Activated T-helper 9 cell treated with anti-CD3 and anti-CD28 coated beads, Interleukin-2, amount 50 U/mL, for 16 hours (primary cell): Measurements from ENCODE around the gene MAD1L1.

ENCODE experiments used
- DNase-seq: peaks from one replicate; pipeline ENCODE4 v3.0.0-alpha.2; 2020; ENCODE audit warnings: low read depth

Gene MAD1L1

DNA sequence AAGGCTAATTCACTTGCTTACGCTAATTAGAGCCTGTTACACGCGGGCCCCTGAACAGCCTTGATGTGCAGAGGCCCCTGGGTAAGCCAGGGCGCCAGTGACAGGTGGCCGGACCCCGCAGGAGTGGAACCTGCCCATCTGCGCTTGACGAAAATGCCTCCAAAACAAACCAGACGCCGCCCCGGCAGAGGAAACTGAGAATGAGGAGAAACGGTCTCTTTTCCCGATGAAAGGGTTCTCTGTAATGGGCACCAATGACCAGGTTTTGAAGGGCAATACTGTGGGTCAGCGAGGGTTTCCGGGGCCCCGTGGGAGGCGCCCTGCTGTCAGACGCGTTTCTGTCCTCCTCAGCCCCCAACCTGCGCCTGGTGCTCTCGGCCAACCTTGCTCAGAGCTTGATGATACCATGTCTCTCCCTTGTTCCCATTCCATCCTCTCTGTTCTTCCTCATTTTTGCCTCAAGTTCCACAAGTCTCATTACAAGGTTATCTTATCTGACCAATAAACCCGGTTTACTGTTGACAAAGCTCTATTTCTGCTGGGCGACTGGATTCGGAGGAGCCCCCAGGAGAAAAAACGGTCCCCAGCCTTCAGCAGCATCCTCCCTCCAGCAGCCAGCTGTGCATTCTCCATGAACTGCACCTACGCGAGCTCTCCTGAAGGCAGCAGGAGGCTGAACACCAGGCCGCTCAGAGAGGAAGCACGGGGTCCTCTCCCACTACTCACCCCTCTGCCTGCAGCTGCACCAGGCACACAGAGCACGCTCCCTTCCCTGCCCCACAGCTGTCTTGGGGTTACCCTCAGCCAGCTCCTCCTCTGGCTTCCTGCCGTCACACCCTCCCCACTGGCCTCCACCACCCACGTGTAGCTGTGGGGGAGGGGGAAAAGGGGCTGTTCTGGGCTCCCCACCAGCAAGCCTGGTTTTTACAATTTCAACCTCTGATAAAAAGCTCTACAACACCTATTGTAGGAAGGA lies 202.0 kb downstream of the MAD1L1 start:
- no peak for DNase-seq

DNA sequence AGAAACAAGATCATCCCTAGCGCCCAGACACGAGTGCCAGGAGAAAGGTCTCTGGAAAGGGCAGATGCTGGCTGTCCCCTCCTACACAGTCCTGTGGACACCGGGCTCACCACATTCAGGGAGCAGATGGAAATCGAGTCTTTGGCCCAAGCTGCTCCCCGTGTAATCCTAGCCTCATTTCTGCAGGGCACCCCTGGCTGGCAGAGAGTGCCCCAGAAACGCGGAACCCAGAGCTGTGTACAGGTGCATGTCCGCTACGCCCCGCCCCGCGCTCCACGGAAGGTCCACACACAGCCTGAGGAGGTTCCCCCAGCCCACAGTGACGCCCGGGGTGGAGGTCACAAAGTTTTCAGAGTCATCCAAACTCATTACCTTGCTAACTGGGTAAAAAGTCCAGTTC lies 202.8 kb downstream of the MAD1L1 start:
- DNase-seq: no peak

DNA sequence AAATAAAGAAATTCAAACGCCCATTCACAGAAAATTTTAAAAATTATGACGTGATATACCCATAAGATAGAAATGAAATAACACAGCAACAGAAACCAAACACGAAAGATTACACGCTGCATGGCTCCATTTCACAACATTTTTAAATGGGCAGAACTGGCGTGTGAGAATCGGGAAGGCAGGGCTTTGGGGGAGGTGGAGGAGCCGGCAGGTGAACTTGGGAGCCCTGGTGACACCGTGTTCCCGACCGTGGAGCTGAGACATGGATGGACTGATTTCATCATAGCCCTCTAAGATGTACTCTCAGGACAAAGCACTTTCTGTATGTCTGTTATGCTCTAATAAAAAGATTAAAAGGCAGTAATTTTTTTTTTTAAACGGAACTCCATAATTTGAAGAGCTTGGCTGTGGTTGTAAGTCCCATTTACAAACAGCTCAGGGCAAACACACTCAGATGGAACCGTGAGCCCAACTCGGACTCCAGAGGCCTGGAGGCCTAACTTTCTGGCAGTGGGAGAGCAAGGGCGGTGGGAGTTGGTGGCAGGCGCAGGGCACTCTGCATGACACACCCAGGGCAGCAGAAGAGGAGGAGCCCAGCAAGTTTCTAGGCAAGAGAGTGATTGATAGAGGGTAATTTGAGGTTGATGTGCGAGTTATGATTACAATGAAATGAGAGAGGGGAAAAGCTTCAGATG lies 203.4 kb downstream of the MAD1L1 start:
- no peak for DNase-seq

DNA sequence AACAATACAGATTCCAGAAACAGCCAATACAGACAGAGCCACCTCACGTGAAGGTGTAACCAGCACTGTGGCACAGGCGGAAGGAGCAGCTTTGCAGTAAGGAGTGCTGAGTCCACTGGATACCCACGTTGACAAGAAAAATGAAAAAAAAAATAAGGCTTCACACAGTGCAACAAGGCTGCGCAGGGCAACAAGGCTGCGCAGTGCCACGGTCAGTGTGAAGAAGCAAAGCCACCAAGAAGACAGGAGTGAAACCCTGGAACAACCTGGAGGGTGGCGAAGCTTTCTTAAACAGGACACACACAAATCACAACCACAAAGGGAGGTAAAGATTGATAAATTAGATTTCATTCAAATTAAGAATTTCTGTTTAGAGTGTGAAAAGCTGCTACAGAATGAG lies 204.0 kb downstream of the MAD1L1 start:
- DNase-seq: no peak

DNA sequence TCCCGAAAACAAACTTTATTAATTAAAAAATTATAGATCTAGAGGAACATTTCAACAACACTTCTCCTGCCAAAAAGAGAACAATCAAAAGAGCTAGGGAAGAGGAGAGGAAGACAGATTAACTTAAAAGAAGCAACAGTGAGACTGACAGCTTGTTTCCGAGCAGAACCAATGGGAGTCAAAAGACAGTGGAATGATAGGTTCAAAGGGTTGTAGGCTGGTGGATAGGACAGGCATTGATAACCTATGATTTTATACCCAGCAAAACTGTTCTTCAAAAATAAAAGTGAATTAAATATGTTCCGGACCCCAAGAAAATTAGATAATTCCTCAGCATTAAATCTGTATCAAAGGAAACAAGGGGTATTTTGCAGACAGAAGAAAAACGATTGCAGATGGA lies 207.6 kb downstream of the MAD1L1 start:
- no peak for DNase-seq

DNA sequence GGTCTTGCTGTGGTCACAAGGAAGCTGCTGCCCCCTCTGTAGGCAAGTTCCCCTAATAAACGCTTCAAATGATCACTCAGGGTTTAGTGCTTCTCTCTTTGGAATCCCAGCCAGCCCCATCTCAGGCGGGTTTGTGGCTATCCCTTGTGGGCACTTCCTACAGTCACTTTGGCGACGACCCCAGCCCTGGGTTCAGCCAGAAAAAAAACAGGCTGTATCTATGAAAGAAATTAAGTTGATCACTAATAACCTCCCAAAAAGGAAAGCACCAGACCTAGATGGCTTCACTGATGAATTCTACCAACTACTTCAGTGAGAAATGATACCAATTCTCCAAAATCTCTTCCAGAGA lies 208.2 kb downstream of the MAD1L1 start:
- DNase-seq: no peak

DNA sequence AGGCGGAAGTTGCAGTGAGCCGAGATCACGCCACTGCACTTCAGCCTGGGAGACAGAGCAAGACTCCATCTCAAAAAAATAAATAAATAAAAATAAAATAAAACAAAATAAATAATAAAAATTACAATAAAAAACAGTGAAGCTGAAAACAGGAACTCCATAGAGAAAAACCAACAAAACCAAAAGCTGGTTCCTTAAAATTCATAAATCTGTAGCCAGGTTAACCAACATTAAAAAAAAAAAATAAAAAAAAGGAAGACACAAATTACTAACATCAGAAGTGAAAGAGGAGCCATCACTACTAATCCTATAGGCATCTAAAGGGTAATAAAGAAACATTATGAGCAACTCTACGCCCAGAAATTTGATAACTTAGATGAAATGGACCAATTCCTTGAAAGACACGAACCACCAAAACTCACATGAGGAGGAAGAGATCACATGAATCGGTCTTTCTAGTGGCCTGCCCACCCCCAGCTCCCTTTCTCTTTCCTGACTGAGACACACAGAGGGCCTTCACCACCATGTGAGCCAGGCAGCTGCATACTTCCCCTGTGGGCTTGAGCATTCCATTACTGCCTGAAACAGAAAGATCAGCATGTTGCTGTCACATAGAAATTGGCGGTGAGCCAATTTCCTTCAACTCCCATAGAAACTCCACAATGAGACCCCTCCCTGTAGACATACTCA lies 208.7 kb downstream of the MAD1L1 start:
- no peak for DNase-seq

DNA sequence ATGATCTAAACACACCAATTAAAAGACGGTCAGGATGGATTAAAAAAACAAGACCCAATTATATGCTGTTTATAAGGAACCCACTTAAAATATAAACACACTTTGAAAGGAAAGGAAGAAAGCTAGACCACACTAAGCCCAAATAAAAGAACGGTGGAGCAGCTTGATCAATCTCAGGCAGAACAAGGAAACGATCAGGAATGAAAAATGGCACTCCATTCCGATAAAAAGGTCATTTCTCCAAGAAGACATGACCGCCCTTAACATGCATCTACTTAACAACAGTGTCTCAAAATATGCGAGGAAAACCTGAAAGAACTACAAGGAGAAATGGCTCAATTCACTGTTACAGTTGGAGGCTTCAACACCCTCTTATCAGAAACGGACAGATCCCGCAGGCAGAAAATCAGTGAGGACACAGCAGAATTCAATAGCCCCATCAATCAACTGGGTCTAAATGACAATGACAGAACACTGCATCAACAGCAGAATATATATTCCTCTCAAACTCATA lies 210.0 kb downstream of the MAD1L1 start:
- no peak for DNase-seq

DNA sequence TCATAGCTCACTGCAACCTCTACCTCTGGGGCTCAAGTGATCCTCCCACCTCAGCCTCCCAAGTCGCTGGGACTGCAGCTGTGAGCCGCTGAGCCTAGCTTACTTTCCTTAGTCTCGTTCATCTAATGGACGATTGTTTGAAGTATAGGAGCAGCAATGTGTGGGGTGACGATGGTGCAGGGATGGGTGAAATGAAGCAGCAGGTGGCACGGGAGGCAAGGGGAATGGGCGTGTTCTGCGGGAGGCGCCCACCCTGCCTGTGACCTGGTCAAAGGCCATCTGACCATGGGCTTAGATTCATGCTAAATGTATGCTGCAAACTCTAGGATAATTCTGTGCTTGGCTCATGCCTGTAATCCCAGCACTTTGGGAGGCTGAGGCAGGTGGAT lies 210.7 kb downstream of the MAD1L1 start:
- DNase-seq: no peak

DNA sequence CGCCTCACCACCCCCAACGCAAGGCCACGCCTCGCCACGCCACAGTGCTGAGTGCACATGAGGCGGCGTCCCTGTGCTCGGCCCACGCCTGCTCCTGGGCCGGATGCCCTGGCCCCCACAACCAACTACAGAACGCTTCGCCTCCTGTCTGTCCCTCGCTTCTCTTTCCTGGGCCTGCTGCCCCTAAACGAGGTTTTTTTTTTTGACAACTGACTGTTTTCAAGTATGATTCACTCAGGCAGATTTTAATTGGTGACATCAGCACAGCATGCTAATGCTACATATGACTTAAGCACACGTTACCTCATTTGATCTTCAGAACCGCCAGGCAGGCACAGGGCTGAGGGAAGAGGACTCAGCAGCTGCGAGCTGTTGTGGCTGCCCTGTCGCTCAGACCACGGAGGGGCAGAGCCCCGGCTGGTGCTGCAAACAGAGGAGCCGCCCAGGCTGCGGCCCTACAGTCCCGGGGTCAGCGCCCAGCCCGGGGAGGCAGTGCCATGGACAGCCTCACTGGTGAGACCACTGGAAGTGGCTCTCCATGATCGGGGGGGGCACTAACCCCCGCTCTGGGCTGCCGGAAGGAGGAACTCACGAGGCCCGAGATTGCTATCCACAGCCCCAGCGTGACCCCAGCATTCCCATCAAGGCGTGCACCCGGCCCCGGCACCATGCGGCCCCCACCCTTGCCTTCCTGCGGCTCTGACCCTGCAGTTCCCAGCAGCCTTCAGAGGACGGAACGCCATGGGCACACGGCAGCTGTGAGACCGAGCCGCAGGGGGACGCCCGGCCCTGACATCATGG lies 212.8 kb downstream of the MAD1L1 start:
- DNase-seq: no peak

DNA sequence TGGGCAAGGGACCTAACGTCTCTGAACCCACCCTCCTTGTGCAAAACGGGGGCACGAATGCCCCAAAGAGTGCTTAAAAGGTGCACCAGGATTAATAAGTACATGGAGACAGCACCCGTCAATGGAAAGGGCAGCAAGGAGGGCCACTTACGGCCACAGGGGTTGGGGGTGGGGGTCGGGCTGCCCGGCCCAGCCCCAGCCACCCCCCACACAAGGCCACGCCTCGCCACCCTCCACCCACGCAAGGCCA lies 213.4 kb downstream of the MAD1L1 start:
- no peak for DNase-seq

DNA sequence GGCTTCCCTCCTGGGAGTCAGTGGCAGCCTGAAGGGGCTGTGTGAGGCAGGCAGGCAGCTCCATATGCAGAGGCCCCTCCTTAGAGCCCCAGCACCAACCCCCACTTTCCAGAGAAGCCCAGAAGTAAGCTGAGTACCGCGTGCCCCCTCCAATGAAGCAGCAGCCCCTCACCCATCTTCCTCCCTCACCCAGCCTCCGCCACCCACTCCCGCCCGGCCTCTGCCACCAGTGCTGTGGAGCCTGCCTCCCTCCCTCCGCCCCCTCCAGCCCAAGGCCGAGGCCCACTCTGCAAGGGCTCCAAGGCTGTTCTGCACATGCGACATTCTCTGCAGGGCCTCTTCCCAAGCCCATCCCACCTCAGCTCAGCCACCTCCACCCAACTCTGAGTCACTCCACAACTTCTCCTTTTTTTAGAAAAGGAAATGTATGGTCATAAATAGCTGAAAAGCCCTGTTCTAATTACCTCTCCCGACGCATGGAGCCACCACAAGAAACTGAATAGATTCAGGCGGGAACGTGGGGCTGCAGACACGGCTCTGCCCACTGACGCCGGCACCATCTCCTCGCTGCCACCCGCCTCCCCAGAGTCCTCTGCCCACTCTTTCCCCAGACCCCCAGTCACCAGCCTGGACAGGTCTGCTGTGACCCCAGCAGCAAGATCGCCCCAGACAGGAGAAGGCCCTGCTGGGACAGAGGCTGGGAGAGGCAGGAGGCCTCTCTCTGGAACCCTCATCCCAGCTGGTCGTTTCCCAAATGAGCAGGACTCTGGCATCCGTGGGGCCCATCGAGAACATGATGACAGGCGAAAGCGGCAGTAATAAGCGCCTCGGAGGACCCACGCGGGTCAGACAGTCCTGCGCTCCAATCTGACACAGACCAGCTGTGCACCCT lies 213.9 kb downstream of the MAD1L1 start:
- no peak for DNase-seq

DNA sequence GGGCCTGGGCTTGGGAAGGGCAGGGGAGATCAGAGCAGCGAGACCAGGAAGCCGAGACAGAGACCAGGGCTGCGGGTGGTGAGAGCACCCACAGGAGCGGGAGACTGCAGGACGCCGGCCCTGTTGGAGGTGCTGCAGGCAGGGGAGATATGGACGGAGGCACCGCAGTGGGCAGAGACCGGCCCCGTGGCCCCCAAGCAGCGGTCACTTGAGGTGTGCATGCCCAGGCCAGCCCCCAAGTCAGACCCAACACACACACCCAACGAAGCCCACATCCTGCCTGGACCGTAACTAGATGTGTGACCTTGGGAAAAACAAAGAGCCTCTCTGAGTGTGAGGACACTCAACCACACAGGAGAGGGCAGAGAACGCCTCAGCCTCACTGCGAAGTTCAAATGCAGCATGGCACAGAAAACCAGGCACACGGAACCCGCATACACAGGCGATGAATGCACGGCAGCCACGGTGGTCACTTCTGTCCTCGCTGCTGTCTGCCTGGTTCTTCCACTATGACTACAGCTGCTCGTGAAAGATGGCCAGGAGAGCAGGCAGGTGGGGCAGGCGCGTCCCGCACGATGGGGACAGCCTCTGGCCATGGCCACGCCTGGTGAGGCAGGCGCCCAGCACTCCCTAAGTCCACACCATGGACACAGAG lies 214.7 kb downstream of the MAD1L1 start:
- no peak for DNase-seq

DNA sequence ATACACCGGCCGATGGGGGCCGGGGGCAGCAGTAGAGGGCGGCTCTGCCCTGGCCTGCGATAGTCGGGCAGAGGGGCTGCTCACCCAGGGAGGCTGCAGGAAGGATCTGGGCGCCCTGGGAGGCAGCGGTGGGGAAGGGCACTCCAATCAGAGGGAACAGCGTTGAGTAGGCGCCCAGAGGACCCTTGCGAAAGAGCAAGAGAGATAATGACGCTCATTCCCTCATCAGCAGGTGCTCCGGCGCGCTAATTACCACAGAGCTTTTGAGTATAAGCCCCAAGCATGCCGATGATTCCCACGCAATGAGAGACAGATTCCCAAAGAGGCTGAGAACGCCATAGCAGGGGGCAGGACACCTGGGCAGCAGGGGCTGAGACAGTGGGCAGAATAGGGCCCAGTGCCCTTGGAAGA lies 215.3 kb downstream of the MAD1L1 start:
- DNase-seq: no peak

DNA sequence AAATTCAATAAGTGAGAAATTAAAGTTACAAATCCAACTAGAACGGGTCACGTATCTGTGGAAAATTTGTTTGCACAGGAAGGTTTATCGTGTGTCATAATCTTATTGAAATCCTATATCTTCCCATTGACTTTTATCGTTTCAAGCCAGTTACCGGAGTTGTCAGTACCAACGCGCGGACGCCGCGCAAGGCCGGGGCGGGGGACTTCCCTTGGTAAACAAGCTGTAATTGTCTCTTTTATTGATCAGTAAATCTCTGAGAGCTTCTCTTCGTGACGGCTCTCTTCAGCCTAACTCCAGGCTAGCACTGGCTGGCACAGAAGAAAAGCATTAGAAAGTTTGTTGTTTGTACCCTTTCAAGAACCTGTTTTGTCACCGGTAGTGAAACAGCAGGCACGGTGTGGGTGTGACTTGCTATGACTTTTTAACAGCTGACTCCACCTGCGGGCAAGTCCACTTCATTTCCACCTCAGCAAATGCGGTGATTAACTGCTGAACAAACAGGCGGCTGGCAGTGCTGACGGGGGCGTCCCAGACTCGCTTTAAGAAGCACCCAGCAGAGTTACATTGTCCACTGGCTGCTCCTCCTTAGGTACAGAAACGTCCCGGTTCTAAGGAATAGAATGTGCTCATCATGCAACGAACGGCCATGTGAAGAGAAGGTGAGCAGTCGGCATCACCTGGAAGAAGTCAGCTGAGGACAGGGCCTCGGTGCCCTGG lies 215.8 kb downstream of the MAD1L1 start:
- no peak for DNase-seq

DNA sequence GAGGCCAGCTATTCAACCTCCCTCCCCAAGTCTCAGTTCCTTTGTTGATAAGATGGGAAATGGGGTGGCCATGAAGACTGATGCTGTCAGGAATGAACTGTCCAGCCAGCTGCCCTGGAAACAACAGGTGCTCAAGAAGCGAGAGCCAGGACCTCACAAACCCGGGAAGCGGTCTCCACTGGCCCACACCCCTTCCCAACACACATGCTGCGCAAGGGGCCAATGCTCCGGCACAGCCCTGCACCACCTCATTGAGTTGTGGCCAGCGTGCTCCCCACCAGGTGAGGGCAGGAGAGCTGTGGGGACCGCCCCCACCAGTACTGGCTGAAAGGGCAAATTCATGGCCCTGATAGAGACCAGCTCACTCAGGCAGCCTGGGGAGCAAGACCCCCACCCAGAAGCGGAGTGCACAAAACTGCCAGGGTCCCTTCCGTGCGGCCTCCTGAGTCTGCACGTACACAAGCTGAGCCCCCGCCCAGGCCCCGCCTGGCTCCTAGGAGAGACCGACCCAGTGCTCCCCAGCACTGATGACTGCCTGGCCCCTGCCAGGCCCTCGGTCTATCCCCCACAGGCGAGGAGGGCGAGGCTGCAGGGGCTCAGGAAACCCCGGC lies 216.6 kb downstream of the MAD1L1 start:
- no peak for DNase-seq

DNA sequence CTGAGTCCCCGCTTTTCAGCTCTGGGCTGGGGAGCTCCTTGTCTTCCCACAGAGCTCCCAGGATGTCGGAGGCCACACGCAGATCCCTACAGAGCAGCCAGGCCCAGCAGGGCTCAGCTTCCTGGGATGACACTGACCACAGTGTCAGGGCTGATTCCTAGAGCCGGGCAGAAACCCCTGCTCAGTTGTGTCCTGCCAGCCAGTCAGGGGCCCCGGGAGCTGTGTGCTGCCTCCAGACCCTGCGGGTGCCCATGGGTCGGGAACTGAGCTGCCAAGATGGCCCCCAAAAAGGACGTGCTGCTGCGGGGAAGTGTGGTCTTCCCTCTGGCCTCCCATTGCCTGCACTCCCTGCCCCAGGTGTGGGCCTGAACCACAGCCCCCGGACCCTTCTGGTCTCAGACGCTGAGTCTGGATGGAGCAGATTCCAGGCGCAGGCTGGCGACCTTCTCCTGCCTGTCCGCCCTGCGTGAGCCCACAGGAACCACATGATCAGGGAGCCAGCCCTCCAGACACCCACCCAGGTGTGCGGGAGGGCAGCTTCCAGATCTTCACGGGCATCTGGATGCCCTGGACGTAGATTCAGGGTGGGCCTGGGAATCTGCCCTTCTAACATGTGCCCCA lies 217.4 kb downstream of the MAD1L1 start:
- DNase-seq: no peak

DNA sequence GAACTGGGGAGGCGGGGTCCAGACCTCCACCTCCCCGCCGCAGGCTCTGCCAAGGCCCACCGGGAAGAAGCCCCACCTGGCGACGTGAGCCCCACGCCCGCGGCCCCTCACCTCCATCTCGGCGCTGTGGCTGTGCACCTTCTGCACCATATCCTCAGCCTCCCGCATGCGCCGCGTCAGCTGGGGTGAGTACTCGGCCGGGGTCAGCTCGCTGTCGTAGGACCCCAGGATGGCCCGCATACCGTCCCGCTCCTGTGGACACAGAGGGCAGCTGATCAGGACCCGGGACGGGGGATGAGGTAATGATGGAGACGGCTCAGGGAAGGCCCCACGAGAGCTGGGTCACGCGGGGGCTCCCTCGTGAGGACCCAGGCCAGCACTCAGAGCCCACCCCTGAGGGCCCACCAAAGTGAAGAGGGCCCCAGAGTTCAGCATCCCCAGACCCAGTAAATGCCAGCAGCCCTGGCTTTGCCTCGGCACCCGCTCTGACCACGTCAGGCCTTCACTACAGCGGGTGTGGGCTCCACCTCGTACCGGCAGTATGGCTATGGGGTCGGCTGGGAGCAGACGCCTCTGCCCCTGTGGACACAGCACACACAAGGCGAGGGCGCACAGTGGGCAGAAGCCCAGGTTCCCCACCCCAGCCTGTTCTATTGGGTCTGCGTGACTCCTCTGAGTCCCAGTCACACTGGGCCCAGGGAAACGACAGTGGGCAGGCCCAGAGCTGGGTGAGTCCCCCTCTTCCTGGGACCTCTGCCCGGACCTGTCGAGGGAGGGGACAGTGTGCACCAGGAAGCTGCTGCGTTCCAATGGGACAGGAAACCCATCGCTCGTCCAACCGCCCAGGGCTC lies 218.1 kb downstream of the MAD1L1 start:
- DNase-seq: no peak
